Gastrocnemius medialis (tissue), 4 donors: ENCODE measurements around the gene PET117.

Experiments
- POLR2A ChIP-seq, 2 donors: fragments of 450-650 bp; IDR thresholded peaks; one replicate each; pipeline ENCODE4 v1.6.1; 2017; ENCODE audit warnings: antibody characterized with exemption in 2 of 2, mild to moderate bottlenecking in 2 of 2, moderate library complexity in 2 of 2
- TF ChIP-seq, protein P1 (sequence below), 5 experiments: fragments of 450-650 bp in 3 of 5; fragments of 200-600 bp in 2 of 5; sonication (generic) in 2 of 5; IDR thresholded peaks in 4 of 5; conservative IDR thresholded peaks in 1 of 5; 1 replicate in 4 of 5; 2 replicates in 1 of 5; pipeline ENCODE4 v1.5.1; 2016 to 2019; ENCODE audit warnings: antibody characterized with exemption in 5 of 5, mild to moderate bottlenecking in 3 of 5, moderate library complexity in 3 of 5

DNA sequence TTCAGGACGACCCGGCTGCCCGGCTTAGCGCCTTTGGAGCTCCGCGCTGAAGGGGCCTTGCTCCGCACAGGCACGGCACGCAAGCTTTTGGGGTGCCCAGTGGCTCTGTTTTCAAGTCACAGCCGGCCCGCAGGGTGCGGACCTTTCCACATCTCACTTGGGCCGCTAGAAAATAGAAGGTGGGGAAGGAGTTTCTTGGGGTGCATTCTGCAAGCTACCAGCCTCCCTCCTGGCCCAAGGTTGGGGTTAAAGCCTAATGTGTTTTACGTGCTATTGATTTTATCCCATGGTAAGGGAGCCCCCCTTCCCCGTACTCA is 561 bp downstream of the PET117 start:
- TF ChIP-seq, protein P1, sequence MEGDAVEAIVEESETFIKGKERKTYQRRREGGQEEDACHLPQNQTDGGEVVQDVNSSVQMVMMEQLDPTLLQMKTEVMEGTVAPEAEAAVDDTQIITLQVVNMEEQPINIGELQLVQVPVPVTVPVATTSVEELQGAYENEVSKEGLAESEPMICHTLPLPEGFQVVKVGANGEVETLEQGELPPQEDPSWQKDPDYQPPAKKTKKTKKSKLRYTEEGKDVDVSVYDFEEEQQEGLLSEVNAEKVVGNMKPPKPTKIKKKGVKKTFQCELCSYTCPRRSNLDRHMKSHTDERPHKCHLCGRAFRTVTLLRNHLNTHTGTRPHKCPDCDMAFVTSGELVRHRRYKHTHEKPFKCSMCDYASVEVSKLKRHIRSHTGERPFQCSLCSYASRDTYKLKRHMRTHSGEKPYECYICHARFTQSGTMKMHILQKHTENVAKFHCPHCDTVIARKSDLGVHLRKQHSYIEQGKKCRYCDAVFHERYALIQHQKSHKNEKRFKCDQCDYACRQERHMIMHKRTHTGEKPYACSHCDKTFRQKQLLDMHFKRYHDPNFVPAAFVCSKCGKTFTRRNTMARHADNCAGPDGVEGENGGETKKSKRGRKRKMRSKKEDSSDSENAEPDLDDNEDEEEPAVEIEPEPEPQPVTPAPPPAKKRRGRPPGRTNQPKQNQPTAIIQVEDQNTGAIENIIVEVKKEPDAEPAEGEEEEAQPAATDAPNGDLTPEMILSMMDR (IDR thresholded peaks at IDR 0.05 in 4 of 5, conservative IDR thresholded peaks at IDR 0.05 in 1 of 5): no peak
- no peak for TF ChIP-seq POLR2A (IDR thresholded peaks at IDR 0.05)
